HG03565 (cell line): Measurements from ENCODE around the gene ZP2.
"Not testable (repeated sequence)": the region's sequence is repeated elsewhere in the genome, so short reads cannot be mapped to it uniquely, and the experiment has no call there.

Source experiments
- ATAC-seq: cut with Tn5 transposase; IDR thresholded peaks from one replicate; pipeline ENCODE4 v1.9.1; 2021; ENCODE audit warnings: mild to moderate bottlenecking, moderate library complexity; ENCODE audit not compliant: unreplicated experiment

ZP2 gene

GRCh38 chr16:21175397-21175796 lies 36.0 kb downstream of the ZP2 start:
- no peak for ATAC-seq

- no peak for ATAC-seq
Observed at GRCh38 chr16:21172650-21173049, 38.7 kb downstream of the ZP2 start.

GRCh38 chr16:21170116-21170515 lies 41.3 kb downstream of the ZP2 start:
- not testable (repeated sequence) for ATAC-seq

GRCh38 chr16:21169249-21169981 lies 42.0 kb downstream of the ZP2 start:
- ATAC-seq = no peak

GRCh38 chr16:21167929-21168602 lies 43.3 kb downstream of the ZP2 start:
- no peak for ATAC-seq

GRCh38 chr16:21167360-21167759 lies 44.0 kb downstream of the ZP2 start:
- ATAC-seq = no peak

- no peak for ATAC-seq
Observed at GRCh38 chr16:21166561-21166961, 44.8 kb downstream of the ZP2 start.

- no peak for ATAC-seq
Observed at GRCh38 chr16:21164521-21165168, 46.7 kb downstream of the ZP2 start.

GRCh38 chr16:21163576-21163975 lies 47.8 kb downstream of the ZP2 start:
- no peak for ATAC-seq

- ATAC-seq = no peak
Observed at GRCh38 chr16:21162661-21163151, 48.7 kb downstream of the ZP2 start.

- no peak for ATAC-seq
Observed at GRCh38 chr16:21161211-21161610, 50.2 kb downstream of the ZP2 start.

- ATAC-seq = no peak
Observed at GRCh38 chr16:21160276-21160675, 51.1 kb downstream of the ZP2 start.

- no peak for ATAC-seq
Observed at GRCh38 chr16:21159281-21159951, 52.0 kb downstream of the ZP2 start.

GRCh38 chr16:21158208-21159110 lies 52.9 kb downstream of the ZP2 start, which contains the start of gene LDAF1:
TSS of gene LDAF1 (plus strand) at chr16:21158674. CDS start at chr16:21161183, 2,509 bp downstream.
- peak; percentile 73 for ATAC-seq

GRCh38 chr16:21157632-21158031 lies 53.7 kb downstream of the ZP2 start:
- ATAC-seq = no peak

GRCh38 chr16:21156767-21157467 lies 54.5 kb downstream of the ZP2 start:
- ATAC-seq = no peak

GRCh38 chr16:21156011-21156410 lies 55.4 kb downstream of the ZP2 start:
- not testable (repeated sequence) for ATAC-seq

GRCh38 chr16:21153124-21153729 lies 58.1 kb downstream of the ZP2 start:
- ATAC-seq = not testable (repeated sequence)
